ENCODE results near the gene GBP6.

The GBP6 gene

DNA sequence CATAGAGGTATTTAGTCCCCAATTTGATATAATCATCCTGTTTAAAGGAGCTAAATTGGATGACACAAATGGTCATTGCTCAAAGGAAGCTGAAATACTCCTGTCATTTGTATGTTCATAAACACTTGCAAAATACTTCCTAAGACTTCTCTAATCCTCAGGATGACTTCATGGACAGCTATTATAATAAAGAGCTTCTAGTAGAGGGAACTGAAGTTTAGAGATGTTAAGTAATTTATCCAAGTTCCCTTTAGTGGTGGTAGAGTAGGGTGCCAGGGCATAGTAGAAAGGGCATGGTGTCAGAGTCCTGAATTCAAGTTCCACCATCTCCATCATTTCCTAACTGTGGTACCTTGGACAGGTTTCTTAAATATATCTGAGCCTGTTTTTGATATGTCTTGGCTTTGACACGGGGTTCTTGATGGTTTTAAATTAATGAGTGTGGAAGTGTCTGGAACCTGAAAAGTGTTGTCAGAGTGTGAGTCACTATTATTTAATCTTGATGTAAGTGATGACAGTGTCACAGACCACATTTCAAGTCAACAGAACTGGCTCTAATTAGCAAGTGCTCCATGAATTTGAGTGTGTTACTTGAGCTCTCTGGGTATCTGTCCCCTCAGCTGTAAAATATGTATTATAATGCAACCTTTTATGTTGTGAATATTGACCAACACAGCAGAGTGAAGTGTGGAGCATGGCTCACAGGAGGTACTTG lies 12.1 kb upstream of the GBP6 start:
- TF ChIP-seq PAX5 (IDR thresholded peaks at IDR 0.05; ENCODE audit: insufficient read depth, low read length, severe bottlenecking): no peak
- FAIRE-seq (no peak), DNase-seq (ENCODE audit: insufficient read length, low spot score) (no peak)

DNA sequence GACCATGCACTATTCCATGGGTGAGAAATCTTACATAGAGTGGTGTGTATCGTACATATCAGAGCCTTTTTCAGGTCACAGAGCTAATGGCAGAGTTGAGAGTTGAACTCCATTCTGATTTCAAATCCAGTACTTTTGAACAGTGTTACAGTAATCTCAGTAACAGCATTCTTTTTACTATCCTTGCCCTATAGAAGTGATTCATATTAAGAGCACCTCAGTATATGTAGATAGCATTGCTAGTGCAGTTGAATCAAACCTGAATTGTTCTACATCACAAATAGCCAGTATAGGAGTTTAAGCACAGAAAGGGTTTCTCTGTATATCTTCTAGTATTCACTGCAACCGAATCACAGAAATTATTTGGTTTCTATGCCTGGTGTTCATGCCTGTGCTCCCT lies 11.4 kb upstream of the GBP6 start:
- no peak for TF ChIP-seq POU2F2 (IDR thresholded peaks at IDR 0.05; ENCODE audit: low read depth, low read length)
- TF ChIP-seq POLR2AphosphoS5 (IDR thresholded peaks at IDR 0.05; ENCODE audit: low read depth, low read length): no peak
- TF ChIP-seq TAF1 (IDR thresholded peaks at IDR 0.05; ENCODE audit: low read depth, low read length): no peak
- TF ChIP-seq SPI1 (IDR thresholded peaks at IDR 0.05; ENCODE audit: low read depth, low read length): no peak
- TF ChIP-seq POLR2A (IDR thresholded peaks at IDR 0.05; ENCODE audit: low read depth, low read length): no peak
- FAIRE-seq: no peak
- no peak for DNase-seq (ENCODE audit: insufficient read length, low spot score)

DNA sequence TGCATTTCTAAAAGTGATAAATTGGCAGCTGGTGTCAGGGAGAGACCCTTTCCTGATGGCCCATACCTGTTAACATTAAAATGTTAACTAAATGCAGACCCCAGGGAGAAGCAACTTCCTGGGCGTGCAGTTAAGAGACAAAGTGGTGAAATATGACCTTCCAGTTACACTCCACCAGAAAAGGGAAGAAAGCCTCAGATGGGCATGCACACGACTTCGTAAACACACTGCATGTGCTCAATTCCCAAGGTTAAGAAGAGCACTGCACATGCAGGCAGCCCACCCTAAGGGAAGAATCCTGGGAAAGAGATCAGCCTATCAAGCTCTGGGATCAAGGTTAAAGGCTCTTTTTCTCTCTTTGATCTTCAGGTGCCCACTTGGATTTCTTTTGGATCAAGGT lies 9.7 kb upstream of the GBP6 start:
- TF ChIP-seq POLR2AphosphoS5 (IDR thresholded peaks at IDR 0.05; ENCODE audit: low read depth, low read length) (no peak), TAF1 (IDR thresholded peaks at IDR 0.05; ENCODE audit: low read depth, low read length) (no peak)
- DNase-seq (ENCODE audit: insufficient read length, low spot score) (no peak), FAIRE-seq (no peak)

DNA sequence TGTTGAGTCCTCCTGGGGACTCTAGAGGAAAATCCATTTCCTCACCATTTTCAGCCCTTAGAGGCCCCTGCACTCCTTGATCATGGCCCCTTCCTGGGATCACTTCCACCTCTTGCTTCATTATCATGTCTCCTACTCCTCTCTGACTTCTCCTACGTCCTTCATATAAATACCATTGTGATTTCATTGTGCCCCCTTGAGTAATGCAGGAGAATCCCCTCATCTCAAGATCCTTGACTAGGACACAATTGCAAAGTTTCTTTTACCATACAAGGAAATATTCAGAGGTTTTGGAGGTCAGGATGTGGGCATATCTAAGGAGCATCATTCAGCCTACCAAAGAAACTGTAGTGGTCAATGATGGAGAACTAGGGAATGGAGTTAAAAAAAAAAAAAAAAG lies 8.8 kb upstream of the GBP6 start:
- FAIRE-seq (no peak), DNase-seq (ENCODE audit: insufficient read length, low spot score) (no peak)
- TF ChIP-seq POU2F2 (IDR thresholded peaks at IDR 0.05; ENCODE audit: low read depth, low read length) (no peak), POLR2A (IDR thresholded peaks at IDR 0.05; ENCODE audit: low read depth, low read length) (no peak), POLR2AphosphoS5 (IDR thresholded peaks at IDR 0.05; ENCODE audit: low read depth, low read length) (no peak), SPI1 (IDR thresholded peaks at IDR 0.05; ENCODE audit: low read depth, low read length) (no peak), PAX5 (IDR thresholded peaks at IDR 0.05; ENCODE audit: insufficient read depth, low read length, severe bottlenecking) (no peak), TAF1 (IDR thresholded peaks at IDR 0.05; ENCODE audit: low read depth, low read length) (no peak)

DNA sequence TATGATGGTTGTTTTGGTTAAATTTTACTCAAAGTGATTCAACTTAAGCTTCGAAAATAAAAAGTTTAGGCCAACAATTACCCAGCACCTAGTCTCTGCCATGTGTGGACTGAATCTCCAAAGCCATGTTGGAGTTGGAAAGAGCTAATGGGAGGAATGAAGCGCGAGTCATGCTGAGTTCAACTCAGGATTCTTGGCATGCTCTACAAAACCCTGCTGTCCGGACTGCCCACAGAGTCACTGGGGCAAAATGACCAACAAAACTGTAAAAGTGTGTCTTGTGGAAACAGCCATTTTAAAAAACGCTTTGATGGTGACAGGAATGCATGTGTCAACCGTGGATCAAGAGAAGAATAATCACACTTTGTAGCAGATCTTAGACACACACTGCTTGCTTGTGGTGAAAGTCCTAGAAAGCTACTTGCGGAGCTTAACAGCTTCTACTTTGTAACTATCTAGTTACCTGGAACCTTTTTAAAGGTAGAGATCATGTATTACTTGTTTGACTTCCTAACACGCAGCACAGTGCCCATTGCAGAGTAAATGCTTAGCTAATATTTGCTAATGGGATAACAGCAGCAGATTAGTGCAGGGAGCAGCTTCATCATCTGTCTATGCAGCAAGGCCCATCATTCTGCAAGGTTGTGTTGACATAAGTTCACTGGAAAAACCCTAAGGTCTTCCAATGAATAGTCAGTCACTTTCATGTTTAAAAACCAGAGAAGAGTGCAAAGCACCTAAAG lies 7.0 kb upstream of the GBP6 start:
- DNase-seq (ENCODE audit: insufficient read length, low spot score) (no peak), FAIRE-seq (no peak)
- TF ChIP-seq PAX5 (IDR thresholded peaks at IDR 0.05; ENCODE audit: insufficient read depth, low read length, severe bottlenecking) (no peak), TAF1 (IDR thresholded peaks at IDR 0.05; ENCODE audit: low read depth, low read length) (no peak), POU2F2 (IDR thresholded peaks at IDR 0.05; ENCODE audit: low read depth, low read length) (no peak), POLR2A (IDR thresholded peaks at IDR 0.05; ENCODE audit: low read depth, low read length) (no peak), SPI1 (IDR thresholded peaks at IDR 0.05; ENCODE audit: low read depth, low read length) (no peak), POLR2AphosphoS5 (IDR thresholded peaks at IDR 0.05; ENCODE audit: low read depth, low read length) (no peak)

DNA sequence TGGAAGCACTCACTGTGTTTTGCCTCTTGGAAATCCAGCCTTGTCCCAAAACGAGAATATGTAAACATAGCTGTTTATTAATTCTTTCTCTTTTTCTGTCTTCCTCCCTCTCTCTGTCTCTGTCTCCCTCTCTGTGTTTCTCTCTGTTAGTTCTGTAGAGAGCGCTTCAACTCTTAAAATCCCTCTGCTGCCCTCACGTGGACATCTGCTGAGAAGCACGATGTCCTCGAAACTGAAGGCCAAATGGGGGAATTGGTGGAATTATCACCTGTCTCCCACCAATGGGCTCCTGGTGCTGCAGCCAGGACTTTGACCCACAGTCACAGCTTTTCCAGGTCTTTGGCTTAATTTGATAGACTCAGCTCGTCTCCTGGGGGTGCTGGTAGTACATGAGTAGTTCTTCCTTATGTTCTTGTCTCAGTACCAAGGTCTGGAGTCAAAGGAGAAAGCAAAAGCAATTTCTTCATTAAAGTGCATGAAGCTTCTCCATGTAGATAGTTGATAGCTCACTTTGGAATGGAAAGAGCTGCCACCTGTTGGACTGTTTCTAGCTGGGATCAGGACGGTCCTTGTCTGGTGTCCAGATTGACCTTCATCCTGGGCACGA lies 5.5 kb upstream of the GBP6 start:
- TF ChIP-seq SPI1 (IDR thresholded peaks at IDR 0.05; ENCODE audit: low read depth, low read length): no peak
- TF ChIP-seq POU2F2 (IDR thresholded peaks at IDR 0.05; ENCODE audit: low read depth, low read length): no peak
- no peak for TF ChIP-seq POLR2A (IDR thresholded peaks at IDR 0.05; ENCODE audit: low read depth, low read length)
- TF ChIP-seq TAF1 (IDR thresholded peaks at IDR 0.05; ENCODE audit: low read depth, low read length): no peak
- TF ChIP-seq POLR2AphosphoS5 (IDR thresholded peaks at IDR 0.05; ENCODE audit: low read depth, low read length): no peak
- no peak for TF ChIP-seq PAX5 (IDR thresholded peaks at IDR 0.05; ENCODE audit: insufficient read depth, low read length, severe bottlenecking)
- FAIRE-seq (peak; percentile 62), DNase-seq (ENCODE audit: insufficient read length, low spot score) (peak; percentile 19)

DNA sequence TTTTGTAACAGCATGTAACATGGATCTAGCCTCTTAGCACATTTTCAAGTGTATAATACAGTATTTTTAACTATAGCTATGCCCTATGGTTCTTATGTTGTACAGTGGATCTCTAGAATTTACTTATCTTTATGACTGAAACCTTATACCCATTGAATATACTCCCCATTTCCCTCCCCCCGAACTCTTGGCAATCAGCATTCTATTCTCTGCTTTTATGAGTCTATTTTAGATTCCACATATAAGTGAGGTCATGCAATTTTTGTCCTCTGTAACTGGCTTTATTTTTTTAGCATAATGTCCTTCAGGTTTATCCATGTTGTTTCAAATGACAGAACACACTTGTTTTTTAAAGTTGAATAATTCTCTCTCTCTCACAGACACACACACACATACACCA lies 3.1 kb upstream of the GBP6 start:
- no peak for DNase-seq (ENCODE audit: insufficient read length, low spot score)
- TF ChIP-seq POLR2AphosphoS5 (IDR thresholded peaks at IDR 0.05; ENCODE audit: low read depth, low read length): no peak
- TF ChIP-seq PAX5 (IDR thresholded peaks at IDR 0.05; ENCODE audit: insufficient read depth, low read length, severe bottlenecking): no peak
- no peak for TF ChIP-seq TAF1 (IDR thresholded peaks at IDR 0.05; ENCODE audit: low read depth, low read length)
- TF ChIP-seq POLR2A (IDR thresholded peaks at IDR 0.05; ENCODE audit: low read depth, low read length): no peak
- no peak for TF ChIP-seq POU2F2 (IDR thresholded peaks at IDR 0.05; ENCODE audit: low read depth, low read length)
- TF ChIP-seq SPI1 (IDR thresholded peaks at IDR 0.05; ENCODE audit: low read depth, low read length): no peak
- FAIRE-seq: no peak

DNA sequence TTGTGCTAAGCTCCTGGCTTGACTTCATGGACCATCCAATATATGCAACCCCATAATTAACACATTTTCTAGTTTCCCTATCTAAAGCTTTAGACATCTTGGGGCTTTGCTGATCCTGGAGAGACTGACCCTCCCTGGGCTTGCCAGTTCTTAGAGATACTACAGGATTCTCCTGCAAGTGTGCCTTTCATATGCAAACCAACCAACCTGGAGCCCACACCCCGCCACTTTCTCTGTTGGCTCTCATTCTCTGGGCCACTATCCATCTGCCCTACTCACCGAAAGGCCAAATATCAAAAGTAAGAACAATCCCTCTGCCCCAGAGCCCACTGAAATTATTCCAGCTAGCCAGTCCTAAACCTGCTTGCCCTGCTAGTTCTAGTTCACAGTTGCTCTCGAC lies 2.2 kb upstream of the GBP6 start:
- DNase-seq (ENCODE audit: insufficient read length, low spot score) (no peak), FAIRE-seq (no peak)
- TF ChIP-seq TAF1 (IDR thresholded peaks at IDR 0.05; ENCODE audit: low read depth, low read length) (no peak), POLR2AphosphoS5 (IDR thresholded peaks at IDR 0.05; ENCODE audit: low read depth, low read length) (no peak), POU2F2 (IDR thresholded peaks at IDR 0.05; ENCODE audit: low read depth, low read length) (no peak), PAX5 (IDR thresholded peaks at IDR 0.05; ENCODE audit: insufficient read depth, low read length, severe bottlenecking) (no peak), POLR2A (IDR thresholded peaks at IDR 0.05; ENCODE audit: low read depth, low read length) (no peak), SPI1 (IDR thresholded peaks at IDR 0.05; ENCODE audit: low read depth, low read length) (no peak)

DNA sequence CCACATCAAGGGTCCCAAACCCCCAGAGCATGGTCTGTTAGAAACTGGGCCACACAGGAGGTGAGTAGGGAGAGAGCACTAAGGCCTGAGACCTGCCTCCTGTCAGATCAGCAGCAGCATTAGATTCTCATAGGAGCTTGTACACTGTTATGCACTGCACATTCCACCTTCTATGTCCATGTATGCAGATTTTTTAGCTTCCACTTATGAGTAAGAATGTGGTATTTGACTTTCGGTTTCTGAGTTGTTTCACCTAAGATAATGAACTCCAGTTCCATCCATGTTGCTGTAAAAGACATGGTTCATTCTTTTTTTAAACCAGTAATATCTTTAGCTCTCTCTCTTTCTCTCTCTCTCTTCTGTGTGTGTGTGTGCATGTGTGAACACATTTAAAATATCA lies 663 bp upstream of the GBP6 start:
- DNase-seq (ENCODE audit: insufficient read length, low spot score) (no peak), FAIRE-seq (peak; percentile 86)
- TF ChIP-seq POU2F2 (IDR thresholded peaks at IDR 0.05; ENCODE audit: low read depth, low read length) (peak; percentile 72), POLR2A (IDR thresholded peaks at IDR 0.05; ENCODE audit: low read depth, low read length) (no peak)

DNA sequence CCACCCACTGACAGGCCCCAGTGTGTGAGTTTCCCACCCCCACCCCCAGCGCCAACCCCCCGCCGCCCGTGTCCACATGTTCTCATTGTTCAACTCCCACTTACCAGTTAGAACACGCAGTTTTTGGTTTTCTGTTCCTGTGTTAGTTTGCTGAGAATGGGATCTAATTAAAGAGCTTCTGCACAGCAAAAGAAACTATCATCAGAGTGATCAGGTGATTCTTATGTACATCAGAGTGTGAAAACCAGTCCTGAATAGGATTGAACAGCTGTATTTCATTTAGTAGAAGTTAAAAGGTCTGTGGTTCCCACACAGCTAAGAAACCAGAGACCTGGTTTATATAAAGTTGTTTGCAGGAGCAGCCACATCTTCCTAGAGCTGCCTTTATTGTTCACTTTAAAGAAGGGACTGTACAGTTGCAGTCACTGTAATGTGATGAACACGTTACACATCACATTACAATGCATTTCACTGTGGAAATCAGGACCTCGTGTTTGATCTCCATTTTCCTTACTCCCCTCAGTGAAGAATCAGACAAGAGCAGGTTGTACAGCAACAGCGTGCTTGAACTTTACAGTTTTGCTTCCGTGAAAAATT lies 1.2 kb downstream of the GBP6 start:
- DNase-seq (ENCODE audit: insufficient read length, low spot score): no peak

More for the DNA sequence above, 1.2 kb downstream of the GBP6 start:
- no peak for FAIRE-seq
- TF ChIP-seq TAF1 (IDR thresholded peaks at IDR 0.05; ENCODE audit: low read depth, low read length) (no peak), POLR2AphosphoS5 (IDR thresholded peaks at IDR 0.05; ENCODE audit: low read depth, low read length) (no peak), PAX5 (IDR thresholded peaks at IDR 0.05; ENCODE audit: insufficient read depth, low read length, severe bottlenecking) (no peak), SPI1 (IDR thresholded peaks at IDR 0.05; ENCODE audit: low read depth, low read length) (no peak), POLR2A (IDR thresholded peaks at IDR 0.05; ENCODE audit: low read depth, low read length) (no peak), POU2F2 (IDR thresholded peaks at IDR 0.05; ENCODE audit: low read depth, low read length) (no peak)
